ENCODE measurements around the gene UBE2QL1. TPM values are rescaled to one million over a fixed set of nuclear protein-coding genes. Genes with fewer than 3 reads are reported as not detected.

The UBE2QL1 gene
- total and polyA plus RNA-seq, 2 of the 8 experiments (the other 6 are each of a cell fraction or from before 2014, with no cell fraction given): 0.43 to 0.65 TPM

- no peak for TF ChIP-seq CHD7 (IDR thresholded peaks at IDR 0.05; ENCODE audit: insufficient replicate concordance, low read length)
- no peak for TF ChIP-seq SIN3A (conservative IDR thresholded peaks at IDR 0.05 in 1 of 2, IDR thresholded peaks at IDR 0.05 in 1 of 2; ENCODE audit: low read depth in 1 of 2, low read length in 2 of 2)
- no peak for TF ChIP-seq BRCA1 (IDR thresholded peaks at IDR 0.05; ENCODE audit: low read depth, low read length)
- no peak for TF ChIP-seq EZH2 (IDR thresholded peaks at IDR 0.05; ENCODE audit: low read depth, low read length, severe bottlenecking)
- no peak for TF ChIP-seq SP1 (IDR thresholded peaks at IDR 0.05; ENCODE audit: low read depth, low read length)
These were observed 95.3 kb downstream of the UBE2QL1 start (continued) for GRCh38 chr5:6543830-6544560.

Measured in H1 (cell line).